Hepatocyte (in vitro differentiated cells): ENCODE data around the gene ZNF521.

Experiments used
- CTCF ChIP-seq: fragments of 200-600 bp; sonication (generic); IDR thresholded peaks from 2 replicates; pipeline ENCODE4 v1.5.1; 2016; ENCODE audit warnings: antibody characterized with exemption, mild to moderate bottlenecking; ENCODE audit not compliant: poor library complexity
- EZH2 ChIP-seq: fragments of 200-600 bp; sonication (generic); IDR thresholded peaks from 2 replicates; pipeline ENCODE4 v1.6.1; 2016; ENCODE audit warnings: antibody characterized with exemption, mild to moderate bottlenecking, borderline replicate concordance

- TF ChIP-seq CTCF (no peak), EZH2 (no peak)
Observed at GRCh38 chr18:25052511-25052921, 299.4 kb downstream of the ZNF521 start.
